Lower leg skin (tissue), 3 donors: Measurements from ENCODE around the gene FBXO36.

Experiments
- CTCF ChIP-seq, 3 donors: fragments of 450-650 bp; IDR thresholded peaks; one replicate each; pipeline ENCODE4 v1.5.1; 2016; ENCODE audit warnings: antibody characterized with exemption in 3 of 3, mild to moderate bottlenecking in 3 of 3, moderate library complexity in 2 of 3
- POLR2A ChIP-seq, 2 donors: fragments of 450-650 bp; IDR thresholded peaks; one replicate each; pipeline ENCODE4 v1.6.1; 2016 to 2017; ENCODE audit warnings: antibody characterized with exemption in 2 of 2, mild to moderate bottlenecking in 1 of 2, moderate library complexity in 1 of 2

DNA sequence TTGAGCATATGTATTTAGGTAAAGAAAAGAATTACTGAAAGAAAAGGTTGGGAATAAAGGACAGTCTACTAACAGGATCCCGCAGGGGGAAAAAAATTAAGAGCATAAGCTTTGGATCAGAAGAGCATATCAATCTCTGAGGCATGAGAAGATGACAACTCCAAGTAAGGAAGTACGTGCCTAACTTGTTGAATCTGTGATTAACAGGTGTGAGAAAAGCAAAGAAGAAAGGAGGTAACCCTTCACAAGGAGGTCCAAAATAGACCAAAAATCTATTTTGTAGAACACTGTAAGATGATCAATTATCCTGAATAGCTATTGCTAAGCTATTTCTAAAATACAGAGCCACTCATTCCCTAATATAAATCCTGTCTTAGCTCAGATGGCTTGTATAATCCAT is 33.3 kb upstream of the FBXO36 start:
- TF ChIP-seq CTCF (IDR thresholded peaks at IDR 0.05) (no peak), POLR2A (IDR thresholded peaks at IDR 0.05) (no peak)
